Esophagus squamous epithelium (tissue), 5 donors: ENCODE measurements around the gene PCP4. TPM values are rescaled to one million over a fixed set of nuclear protein-coding genes. Genes with fewer than 3 reads are reported as not detected.

ENCODE experiments used
- DNase-seq: peaks from one replicate; lab custom pipeline; 2025; lab: John Stamatoyannopoulos, UW
- H3K27ac ChIP-seq, 4 donors: fragments of 200-600 bp; sonication (generic); one replicate each; pipeline ENCODE4 v1.5.1; 2016 to 2019; ENCODE audit warnings: mild to moderate bottlenecking in 1 of 4
- H3K27me3 ChIP-seq, 4 donors: fragments of 200-600 bp; sonication (generic); 1 replicate in 3 of 4; 2 replicates in 1 of 4; pipeline versions ENCODE4 v1.5.1 to v1.6.0; 2017 to 2021; ENCODE audit warnings: antibody characterized with exemption in 1 of 4
- H3K36me3 ChIP-seq, 3 donors: fragments of 200-600 bp; sonication (generic); one replicate each; pipeline ENCODE4 v1.5.1; 2016 to 2019
- H3K4me1 ChIP-seq, 3 donors: fragments of 200-600 bp; sonication (generic); one replicate each; pipeline ENCODE4 v1.5.1; 2017 to 2019
- H3K4me3 ChIP-seq, 4 donors: fragments of 200-600 bp; sonication (generic); 1 replicate in 3 of 4; 2 replicates in 1 of 4; pipeline ENCODE4 v1.5.1; 2016 to 2019; ENCODE audit warnings: mild to moderate bottlenecking in 2 of 4, moderate library complexity in 1 of 4
- H3K9me3 ChIP-seq, 3 donors: fragments of 200-600 bp; sonication (generic); one replicate each; pipeline ENCODE4 v1.5.1; 2016 to 2019
- POLR2A ChIP-seq, 4 donors: fragments of 450-650 bp; IDR thresholded peaks; one replicate each; pipeline ENCODE4 v1.6.1; 2017; ENCODE audit warnings: antibody characterized with exemption in 4 of 4, mild to moderate bottlenecking in 4 of 4, moderate library complexity in 3 of 4
- WGBS, 2 donors: methylation state at CpG; one replicate each; pipeline ENCODE4 v1.1.5; 2018; 5-methylcytosine and 5-hydroxymethylcytosine counted together
- intact Hi-C: fragments of 100-400 bp; cut with DNase I; formaldehyde crosslinking; loops from one replicate; pipeline ENCODE4 v1.15.0; 2022
- total RNA-seq, 4 donors: library from RNA; depleted of rRNA; stranded (reverse); fragments of >200 nt; gene quantifications; one replicate each; pipeline ENCODE4 v1.1.0, GENCODE V29; 2016
- TF ChIP-seq, protein P1 (sequence below), 6 experiments: fragments of 450-650 bp in 4 of 6; fragments of 200-600 bp in 2 of 6; sonication (generic) in 2 of 6; IDR thresholded peaks; one replicate each; pipeline ENCODE4 v1.5.1; 2016 to 2019; ENCODE audit warnings: antibody characterized with exemption in 6 of 6, mild to moderate bottlenecking in 4 of 6, moderate library complexity in 4 of 6
- donor health status: DM: yes; HTN: yes; CAD: no.

Gene PCP4
- total RNA-seq, 4 donors from 2014 or later = 0.83 to 82.4 (median 12.7) TPM

DNA sequence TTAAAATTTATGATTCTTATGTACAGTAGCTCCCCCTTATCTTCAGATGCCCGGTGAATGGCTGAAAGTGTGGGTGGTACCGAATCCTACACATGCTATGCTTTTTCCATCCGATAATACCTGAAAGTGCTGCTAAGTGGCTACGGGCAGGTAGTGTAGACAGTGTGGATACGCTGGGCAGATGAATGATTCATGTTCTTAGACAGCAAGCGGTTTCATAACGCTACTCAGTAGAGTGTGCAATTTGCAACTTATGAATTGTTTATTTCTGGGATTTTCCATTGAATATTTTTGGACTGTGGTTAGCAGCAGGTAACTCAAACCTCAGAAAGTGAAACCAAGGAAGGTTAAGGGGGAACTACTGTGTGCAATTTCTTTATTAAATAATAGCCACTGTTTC lies 7.5 kb downstream of the PCP4 start:
- no peak for TF ChIP-seq POLR2A (IDR thresholded peaks at IDR 0.05)
- 72 to 76% methylated on average over 7 of the region's 7 CpGs for WGBS, 2 donors
- H3K27me3 ChIP-seq = no peaks in the 10 kb centered on the region
- no peak for DNase-seq
- H3K9me3 ChIP-seq = no peaks in the 10 kb centered on the region
- H3K27ac ChIP-seq = peak overlapping the region in 1 of 4 donors; percentile 45
- H3K4me3 ChIP-seq = no peak overlapping the region
- no peaks in the 10 kb centered on the region for H3K4me1 ChIP-seq
- intact Hi-C loops = loop anchor here (10.0 kb wide), 1 partner anchor 1050 kb away; no protein-coding TSS in a partner anchor
- H3K36me3 ChIP-seq = no peaks in the 10 kb centered on the region

GRCh38 chr21:39881661-39882060 lies 14.4 kb downstream of the PCP4 start:
- Histone ChIP-seq H3K4me3 (peak overlapping the region in 1 of 4 donors; percentile 4), H3K36me3 (no peaks in the 10 kb centered on the region), H3K27ac (peak overlapping the region in 3 of 4 donors; percentile 15 to 70 (median 58)), H3K9me3 (no peaks in the 10 kb centered on the region), H3K4me1 (no peaks in the 10 kb centered on the region), H3K27me3 (no peaks in the 10 kb centered on the region)
- no peak for DNase-seq
- TF ChIP-seq, protein P1, sequence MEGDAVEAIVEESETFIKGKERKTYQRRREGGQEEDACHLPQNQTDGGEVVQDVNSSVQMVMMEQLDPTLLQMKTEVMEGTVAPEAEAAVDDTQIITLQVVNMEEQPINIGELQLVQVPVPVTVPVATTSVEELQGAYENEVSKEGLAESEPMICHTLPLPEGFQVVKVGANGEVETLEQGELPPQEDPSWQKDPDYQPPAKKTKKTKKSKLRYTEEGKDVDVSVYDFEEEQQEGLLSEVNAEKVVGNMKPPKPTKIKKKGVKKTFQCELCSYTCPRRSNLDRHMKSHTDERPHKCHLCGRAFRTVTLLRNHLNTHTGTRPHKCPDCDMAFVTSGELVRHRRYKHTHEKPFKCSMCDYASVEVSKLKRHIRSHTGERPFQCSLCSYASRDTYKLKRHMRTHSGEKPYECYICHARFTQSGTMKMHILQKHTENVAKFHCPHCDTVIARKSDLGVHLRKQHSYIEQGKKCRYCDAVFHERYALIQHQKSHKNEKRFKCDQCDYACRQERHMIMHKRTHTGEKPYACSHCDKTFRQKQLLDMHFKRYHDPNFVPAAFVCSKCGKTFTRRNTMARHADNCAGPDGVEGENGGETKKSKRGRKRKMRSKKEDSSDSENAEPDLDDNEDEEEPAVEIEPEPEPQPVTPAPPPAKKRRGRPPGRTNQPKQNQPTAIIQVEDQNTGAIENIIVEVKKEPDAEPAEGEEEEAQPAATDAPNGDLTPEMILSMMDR (IDR thresholded peaks at IDR 0.05) = no peak
- no peak for TF ChIP-seq POLR2A (IDR thresholded peaks at IDR 0.05)
- intact Hi-C loops = no loop called here
- 67 to 84% methylated on average over 8 of the region's 8 CpGs for WGBS, 2 donors

DNA sequence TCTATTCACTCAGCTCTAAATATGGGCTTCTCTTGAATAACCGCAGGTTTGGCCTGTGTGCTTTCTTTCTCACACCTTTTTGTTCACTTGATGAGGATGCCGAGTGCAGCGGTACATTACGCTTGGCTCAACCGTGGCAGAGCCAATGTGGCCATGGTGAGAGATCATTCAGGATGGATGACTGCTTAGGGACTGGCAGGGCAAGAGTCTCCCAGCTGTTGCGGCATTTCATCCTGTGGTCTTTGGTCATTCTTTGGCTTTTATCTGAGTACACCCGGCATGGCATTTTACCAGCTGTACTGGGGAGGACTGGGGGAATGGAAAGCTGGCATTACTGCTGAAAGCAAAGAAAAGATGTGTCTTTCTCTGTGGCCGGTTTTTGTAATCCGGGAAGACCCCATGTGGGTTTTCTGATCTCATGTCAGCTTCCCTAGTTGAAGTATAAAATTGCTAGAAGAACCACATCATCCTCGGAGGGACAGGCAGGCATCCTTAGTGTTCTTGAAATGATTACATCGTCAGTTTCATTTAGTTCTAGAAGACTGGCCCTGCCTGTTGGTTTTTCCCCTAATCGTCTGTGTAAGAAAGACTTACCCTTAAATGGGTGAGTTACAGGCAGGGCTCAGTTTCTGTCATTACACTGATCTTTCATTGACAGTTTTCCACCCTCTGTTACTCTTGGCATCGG lies 15.1 kb downstream of the PCP4 start:
- intact Hi-C loops = no loop called here

GRCh38 chr21:39882839-39883195 lies 15.6 kb downstream of the PCP4 start:
- Histone ChIP-seq H3K36me3 (no peaks in the 10 kb centered on the region), H3K9me3 (no peaks in the 10 kb centered on the region), H3K27ac (peak overlapping the region in 3 of 4 donors; percentile 42 to 70 (median 58)), H3K4me1 (no peaks in the 10 kb centered on the region), H3K4me3 (no peak overlapping the region), H3K27me3 (no peaks in the 10 kb centered on the region)
- 61 to 62% methylated on average over 3 of the region's 3 CpGs for WGBS, 2 donors
- no peak for TF ChIP-seq POLR2A (IDR thresholded peaks at IDR 0.05)
- TF ChIP-seq, protein P1 (IDR thresholded peaks at IDR 0.05) = no peak
- intact Hi-C loops = no loop called here
- no peak for DNase-seq

More for the DNA sequence above, 15.1 kb downstream of the PCP4 start:
- H3K4me3 ChIP-seq = peak overlapping the region in 1 of 4 donors; percentile 4
- WGBS, 2 donors = 69 to 82% methylated on average over 11 to 13 of the region's 13 CpGs
- no peaks in the 10 kb centered on the region for H3K36me3 ChIP-seq
- H3K27me3 ChIP-seq = no peaks in the 10 kb centered on the region
- DNase-seq = no peak
- no peaks in the 10 kb centered on the region for H3K4me1 ChIP-seq
- H3K27ac ChIP-seq = peak overlapping the region in 3 of 4 donors; percentile 42 to 70 (median 58)
- no peaks in the 10 kb centered on the region for H3K9me3 ChIP-seq
- no peak for TF ChIP-seq POLR2A (IDR thresholded peaks at IDR 0.05)
- TF ChIP-seq, protein P1 (IDR thresholded peaks at IDR 0.05) = no peak

- no peak for DNase-seq
- H3K36me3 ChIP-seq = no peaks in the 10 kb centered on the region
- H3K27me3 ChIP-seq = no peaks in the 10 kb centered on the region
- H3K27ac ChIP-seq = peak overlapping the region; percentile 24 to 78 (median 55)
- TF ChIP-seq, protein P1 (IDR thresholded peaks at IDR 0.05) = no peak
- TF ChIP-seq POLR2A (IDR thresholded peaks at IDR 0.05) = no peak
- H3K4me3 ChIP-seq = no peak overlapping the region
- no peaks in the 10 kb centered on the region for H3K4me1 ChIP-seq
- intact Hi-C loops = no loop called here
- H3K9me3 ChIP-seq = no peaks in the 10 kb centered on the region
- WGBS, 2 donors = 57 to 69% methylated on average over 6 to 7 of the region's 17 CpGs
Observed at GRCh38 chr21:39885119-39885848, 18.0 kb downstream of the PCP4 start.
